WERI-Rb-1 (cell line): ENCODE data around the gene ERP44.

Experiments used
- DNase-seq: peaks from one replicate; pipeline ENCODE4 v3.0.0-alpha.2; 2020
- H3K27ac ChIP-seq: fragments of 250-450 bp; sonication (Bioruptor Pico); 2 replicates; pipeline ENCODE4 v1.5.1; 2020; ENCODE audit warnings: mild to moderate bottlenecking, moderate library complexity
- H3K27me3 ChIP-seq: fragments of 250-450 bp; sonication (Bioruptor Pico); 2 replicates; pipeline ENCODE4 v1.5.1; 2021; ENCODE audit warnings: mild to moderate bottlenecking, low read depth, moderate library complexity; ENCODE audit not compliant: insufficient read depth, severe bottlenecking
- H3K36me3 ChIP-seq: fragments of 250-450 bp; sonication (Bioruptor Pico); 2 replicates; pipeline ENCODE4 v1.5.1; 2020; ENCODE audit warnings: mild to moderate bottlenecking, moderate library complexity
- H3K4me3 ChIP-seq: 2 replicates; pipeline ENCODE4 v1.5.1; 2011; ENCODE audit warnings: low read depth, mild to moderate bottlenecking, control low read depth, low read length
- H3K9me3 ChIP-seq: fragments of 250-450 bp; sonication (Bioruptor Pico); 2 replicates; pipeline ENCODE4 v1.5.1; 2021; ENCODE audit warnings: mild to moderate bottlenecking, moderate library complexity; ENCODE audit not compliant: severe bottlenecking
- CTCF ChIP-seq: IDR thresholded peaks from 2 replicates; pipeline ENCODE4 v1.5.1; 2011; ENCODE audit warnings: low read depth, mild to moderate bottlenecking, control low read depth, inconsistent platforms, low read length

ERP44 gene

DNA sequence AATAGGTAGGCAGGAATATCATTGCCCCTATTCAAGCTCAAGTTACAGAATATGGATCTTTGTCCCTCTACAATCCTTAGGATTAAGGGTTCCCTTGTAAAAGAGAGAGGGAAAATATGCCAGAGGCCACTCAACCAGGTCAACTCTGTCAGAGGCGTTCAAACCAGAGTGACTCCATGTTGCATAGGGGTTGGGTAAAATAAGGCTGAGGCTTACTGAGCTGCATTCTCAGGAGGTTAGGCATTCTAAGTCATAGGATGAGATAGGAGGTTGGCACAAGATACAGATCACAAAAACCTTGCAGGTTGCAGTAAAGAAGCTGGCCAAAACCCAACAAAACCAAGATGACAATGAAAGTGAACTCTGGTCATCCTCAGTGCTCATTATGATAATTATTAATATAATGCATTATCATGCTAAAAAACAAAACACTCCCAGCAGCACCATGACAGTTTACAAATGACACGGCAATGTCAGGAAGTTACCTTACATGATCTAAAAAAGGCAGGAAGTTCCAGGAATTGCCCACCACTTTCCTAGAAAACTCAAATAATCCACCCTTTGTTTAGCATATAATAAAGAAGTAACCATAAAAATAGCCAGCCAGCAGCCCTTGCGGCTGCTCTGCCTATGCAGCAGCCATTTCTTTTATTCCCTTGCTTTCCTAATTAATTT, 64.8 kb downstream of the ERP44 start:
- Histone ChIP-seq H3K9me3 (peaks cover 4% of the 10 kb centered on the region), H3K36me3 (peaks cover 2% of the 10 kb centered on the region), H3K27me3 (no peaks in the 10 kb centered on the region), H3K4me3 (no peak overlapping the region), H3K27ac (no peak overlapping the region)
- DNase-seq, result no peak
- no peak for TF ChIP-seq CTCF

DNA sequence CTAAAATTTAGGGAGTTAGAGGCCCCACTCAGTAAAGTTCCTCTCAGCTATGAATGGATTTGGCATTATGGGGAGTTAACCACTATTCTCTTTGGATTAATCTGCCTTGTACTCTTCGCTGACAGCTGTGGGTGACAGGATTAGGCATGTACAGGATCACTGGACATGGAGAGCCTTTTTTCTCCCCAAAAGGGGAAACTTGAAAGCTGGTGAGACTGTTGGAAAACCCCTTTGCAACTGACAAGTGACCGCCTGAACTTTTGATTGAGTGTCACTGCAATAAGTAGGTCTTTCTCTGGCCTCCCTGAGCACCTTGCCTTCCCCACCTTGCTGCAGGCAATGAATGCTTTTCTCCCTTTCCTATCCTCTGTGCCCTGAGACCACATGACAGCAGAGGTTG, 68.3 kb downstream of the ERP44 start:
- TF ChIP-seq CTCF, result no peak
- Histone ChIP-seq H3K9me3 (peaks cover 4% of the 10 kb centered on the region), H3K27ac (no peak overlapping the region), H3K4me3 (no peak overlapping the region), H3K36me3 (peaks cover 2% of the 10 kb centered on the region), H3K27me3 (no peaks in the 10 kb centered on the region)
- peak; percentile 41 for DNase-seq

DNA sequence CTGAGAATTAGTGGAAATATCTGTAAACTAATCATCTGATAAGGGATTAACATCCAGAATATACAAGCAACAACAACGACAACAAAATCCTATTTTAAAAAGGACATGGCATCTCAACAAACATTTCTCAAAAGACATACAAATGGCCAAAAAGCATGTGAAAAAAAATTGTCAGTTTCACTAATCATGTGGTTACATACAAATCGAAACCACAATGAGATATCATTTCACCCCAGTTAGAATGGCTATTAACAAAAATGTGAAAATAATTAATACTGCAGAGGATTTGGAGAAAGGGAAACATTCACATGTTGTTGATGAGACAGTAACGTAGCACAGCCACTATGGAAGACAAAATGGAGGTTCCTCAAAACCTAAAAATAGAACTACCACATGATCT, 69.5 kb downstream of the ERP44 start:
- no peaks in the 10 kb centered on the region for H3K27me3 ChIP-seq
- peaks cover 10% of the 10 kb centered on the region for H3K9me3 ChIP-seq
- no peak for TF ChIP-seq CTCF
- H3K4me3 ChIP-seq, result no peak overlapping the region
- H3K27ac ChIP-seq, result no peak overlapping the region
- DNase-seq, result no peak
- peaks cover 5% of the 10 kb centered on the region for H3K36me3 ChIP-seq

DNA sequence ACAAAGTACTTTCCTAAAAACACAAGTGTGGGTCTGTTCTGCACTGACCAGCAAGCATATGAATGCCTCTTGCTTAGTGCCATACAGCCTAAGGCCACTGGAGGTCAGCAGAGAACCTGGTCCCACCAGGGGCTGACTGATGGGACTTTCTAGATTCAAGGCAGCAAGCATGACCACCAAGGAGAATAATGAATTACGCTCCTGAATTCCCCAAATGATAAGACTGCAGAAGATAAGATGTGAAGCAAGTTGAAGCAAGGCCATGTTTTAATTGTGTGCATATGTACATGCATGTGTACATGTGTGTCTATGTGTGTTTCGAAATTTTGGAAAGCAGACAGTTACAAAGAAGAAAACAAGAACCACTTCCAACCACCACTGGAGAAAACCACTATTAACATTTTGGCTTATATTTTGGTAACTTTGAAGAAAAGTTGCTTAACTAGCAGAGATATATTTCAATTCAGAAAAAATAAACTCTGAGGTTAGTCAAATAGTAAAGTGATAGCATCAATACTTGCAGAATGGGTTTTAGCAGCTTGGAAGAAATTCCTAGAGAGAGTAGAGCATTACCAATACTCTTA, 70.5 kb downstream of the ERP44 start:
- peaks cover 15% of the 10 kb centered on the region for H3K9me3 ChIP-seq
- peaks cover 5% of the 10 kb centered on the region for H3K36me3 ChIP-seq
- peak; percentile 92 for DNase-seq
- no peaks in the 10 kb centered on the region for H3K27me3 ChIP-seq
- H3K27ac ChIP-seq, result no peak overlapping the region
- TF ChIP-seq CTCF, result peak; percentile 97
- no peak overlapping the region for H3K4me3 ChIP-seq

- Histone ChIP-seq H3K4me3 (no peak overlapping the region), H3K9me3 (peaks cover 12% of the 10 kb centered on the region), H3K27ac (peak overlapping the region; percentile 5; the same call in 1 of the 2 replicates), H3K36me3 (peaks cover 5% of the 10 kb centered on the region), H3K27me3 (no peaks in the 10 kb centered on the region)
- TF ChIP-seq CTCF, result no peak
- DNase-seq, result no peak
Observed at GRCh38 chr9:100027543-100027942, 71.3 kb downstream of the ERP44 start.
